Right atrium auricular region (tissue), 2 donors: Measurements from ENCODE around the gene SASH1. TPM values are rescaled to one million over a fixed set of nuclear protein-coding genes. Genes with fewer than 3 reads are reported as not detected.
A peak's percentile ranks its signal among the peaks of the same experiment; 100 is the strongest.
"Not testable (repeated sequence)": the region's sequence is repeated elsewhere in the genome, so short reads cannot be mapped to it uniquely, and the experiment has no call there.

Experiments used
- DNase-seq: peaks from one replicate; pipeline ENCODE4 v3.0.0-alpha.2; 2019; ENCODE audit warnings: low spot score
- H3K27ac ChIP-seq, 2 donors: fragments of 200-600 bp; sonication (generic); 1 replicate in 1 of 2; 2 replicates in 1 of 2; pipeline ENCODE4 v1.5.1; 2016 to 2019
- H3K27me3 ChIP-seq, 2 donors: fragments of 200-600 bp; sonication (generic); one replicate each; pipeline versions ENCODE4 v1.5.1 to v1.6.0; 2017 to 2019
- H3K36me3 ChIP-seq: fragments of 200-600 bp; sonication (generic); one replicate; pipeline ENCODE4 v1.5.1; 2016
- H3K4me1 ChIP-seq, 2 donors: fragments of 200-600 bp; sonication (generic); one replicate each; pipeline versions ENCODE4 v1.5.1 to v1.6.0; 2017 to 2019
- H3K4me3 ChIP-seq, 2 donors: fragments of 200-600 bp; sonication (generic); 1 replicate in 1 of 2; 2 replicates in 1 of 2; pipeline ENCODE4 v1.5.1; 2017 to 2019; ENCODE audit warnings: mild to moderate bottlenecking in 1 of 2, moderate library complexity in 1 of 2
- H3K9me3 ChIP-seq, 2 donors: fragments of 200-600 bp; sonication (generic); one replicate each; pipeline ENCODE4 v1.5.1; 2019
- total RNA-seq, 2 donors: library from RNA; depleted of rRNA; stranded (reverse); fragments of >200 nt; gene quantifications; one replicate each; pipeline ENCODE4 v1.1.0, GENCODE V29; 2016
- TF ChIP-seq, protein P1 (sequence below), 2 donors: fragments of 200-600 bp; sonication (generic); IDR thresholded peaks; one replicate each; pipeline ENCODE4 v1.5.1; 2019; ENCODE audit warnings: antibody characterized with exemption in 2 of 2

The SASH1 gene
- total RNA-seq, 2 donors from 2014 or later = 39.0 to 42.3 TPM

DNA sequence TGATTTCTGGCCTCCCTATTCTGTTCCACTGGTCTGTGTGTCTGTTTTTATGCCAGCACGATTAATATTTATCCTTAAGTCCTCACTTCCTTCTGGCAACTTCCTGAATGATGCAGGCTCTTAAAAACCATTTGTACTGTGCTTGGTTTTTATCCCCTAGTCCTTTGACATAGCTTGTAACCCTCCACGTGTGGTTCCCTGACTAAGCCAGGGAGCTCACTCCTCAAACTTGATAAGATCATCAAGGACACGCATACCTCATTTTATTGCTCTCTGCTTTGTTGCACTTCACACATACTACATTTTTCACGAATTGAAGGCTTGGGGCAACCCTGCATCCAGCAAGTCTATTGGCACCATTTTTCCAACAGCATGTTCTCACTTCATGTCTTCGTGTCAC, 237.8 kb downstream of the SASH1 start:
- peaks cover 0 to 19% of the 10 kb centered on the region in 2 donors for H3K9me3 ChIP-seq
- no peak for DNase-seq
- no peaks in the 10 kb centered on the region for H3K27me3 ChIP-seq
- TF ChIP-seq, protein P1, sequence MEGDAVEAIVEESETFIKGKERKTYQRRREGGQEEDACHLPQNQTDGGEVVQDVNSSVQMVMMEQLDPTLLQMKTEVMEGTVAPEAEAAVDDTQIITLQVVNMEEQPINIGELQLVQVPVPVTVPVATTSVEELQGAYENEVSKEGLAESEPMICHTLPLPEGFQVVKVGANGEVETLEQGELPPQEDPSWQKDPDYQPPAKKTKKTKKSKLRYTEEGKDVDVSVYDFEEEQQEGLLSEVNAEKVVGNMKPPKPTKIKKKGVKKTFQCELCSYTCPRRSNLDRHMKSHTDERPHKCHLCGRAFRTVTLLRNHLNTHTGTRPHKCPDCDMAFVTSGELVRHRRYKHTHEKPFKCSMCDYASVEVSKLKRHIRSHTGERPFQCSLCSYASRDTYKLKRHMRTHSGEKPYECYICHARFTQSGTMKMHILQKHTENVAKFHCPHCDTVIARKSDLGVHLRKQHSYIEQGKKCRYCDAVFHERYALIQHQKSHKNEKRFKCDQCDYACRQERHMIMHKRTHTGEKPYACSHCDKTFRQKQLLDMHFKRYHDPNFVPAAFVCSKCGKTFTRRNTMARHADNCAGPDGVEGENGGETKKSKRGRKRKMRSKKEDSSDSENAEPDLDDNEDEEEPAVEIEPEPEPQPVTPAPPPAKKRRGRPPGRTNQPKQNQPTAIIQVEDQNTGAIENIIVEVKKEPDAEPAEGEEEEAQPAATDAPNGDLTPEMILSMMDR (IDR thresholded peaks at IDR 0.05) = no peak
- no peak overlapping the region for H3K27ac ChIP-seq
- H3K36me3 ChIP-seq = no peaks in the 10 kb centered on the region
- H3K4me1 ChIP-seq = no peaks in the 10 kb centered on the region
- H3K4me3 ChIP-seq = no peak overlapping the region

- no peak for DNase-seq
- Histone ChIP-seq H3K4me1 (no peaks in the 10 kb centered on the region), H3K36me3 (no peaks in the 10 kb centered on the region), H3K4me3 (no peak overlapping the region), H3K9me3 (peaks cover 0 to 26% of the 10 kb centered on the region in 2 donors), H3K27me3 (no peaks in the 10 kb centered on the region), H3K27ac (no peak overlapping the region)
- TF ChIP-seq, protein P1 (IDR thresholded peaks at IDR 0.05) = no peak
Measured at GRCh38 chr6:148583631-148584030, 241.0 kb downstream of the SASH1 start.

DNA sequence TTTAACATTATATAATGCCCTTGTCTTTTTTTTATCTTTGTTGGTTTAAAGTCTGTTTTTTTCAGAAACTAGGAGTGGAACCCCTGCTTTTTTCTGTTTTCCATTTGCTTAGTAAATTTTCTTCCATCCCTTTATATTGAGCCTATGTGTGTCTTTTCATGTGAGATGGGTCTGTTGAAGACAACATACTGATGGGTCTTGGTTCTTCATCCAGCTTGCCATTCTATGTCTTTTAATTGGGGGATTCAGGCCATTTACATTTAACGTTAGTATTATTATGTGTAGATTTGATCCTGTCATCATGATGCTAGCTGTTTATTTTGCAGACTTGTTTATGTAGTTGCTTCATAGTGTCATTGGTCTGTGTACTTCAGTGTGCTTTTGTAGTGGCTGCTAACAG, 243.0 kb downstream of the SASH1 start:
- H3K9me3 ChIP-seq = peaks cover 0 to 35% of the 10 kb centered on the region in 2 donors
- not testable (repeated sequence) for H3K27me3 ChIP-seq, DNase-seq, H3K4me1 ChIP-seq, H3K36me3 ChIP-seq, H3K4me3 ChIP-seq, H3K27ac ChIP-seq

DNA sequence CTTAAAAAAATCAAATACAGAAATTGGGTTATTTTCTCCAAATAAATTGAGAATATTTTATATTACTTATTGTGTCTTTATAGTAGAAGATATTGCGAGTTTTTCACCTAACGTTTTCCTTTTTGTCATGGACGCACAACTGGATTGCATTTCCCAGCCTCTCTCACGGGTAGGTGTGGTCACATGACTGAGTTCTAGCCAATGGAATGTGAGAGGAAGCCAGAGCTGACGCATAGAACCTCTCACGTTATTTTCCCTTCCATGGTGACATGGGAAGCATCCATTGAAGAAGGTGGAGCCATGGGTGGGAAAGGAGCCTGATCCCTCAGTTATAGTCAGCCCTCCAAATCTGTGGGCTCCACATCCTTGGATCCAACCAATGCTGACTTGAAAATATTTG, 248.2 kb downstream of the SASH1 start:
- Histone ChIP-seq H3K27me3 (no peaks in the 10 kb centered on the region), H3K27ac (no peak overlapping the region), H3K9me3 (peaks cover 0 to 15% of the 10 kb centered on the region in 2 donors), H3K4me3 (no peak overlapping the region), H3K4me1 (peaks cover 0 to 14% of the 10 kb centered on the region in 2 donors), H3K36me3 (no peaks in the 10 kb centered on the region)
- TF ChIP-seq, protein P1 (IDR thresholded peaks at IDR 0.05) = no peak
- no peak for DNase-seq

GRCh38 chr6:148591656-148592055, 249.0 kb downstream of the SASH1 start:
- DNase-seq = no peak
- no peaks in the 10 kb centered on the region for H3K27me3 ChIP-seq
- H3K36me3 ChIP-seq = no peaks in the 10 kb centered on the region
- TF ChIP-seq, protein P1 (IDR thresholded peaks at IDR 0.05) = no peak
- peaks cover 0 to 9% of the 10 kb centered on the region in 2 donors for H3K9me3 ChIP-seq
- H3K4me1 ChIP-seq = peaks cover 0 to 14% of the 10 kb centered on the region in 2 donors
- H3K27ac ChIP-seq = no peak overlapping the region
- no peak overlapping the region for H3K4me3 ChIP-seq

DNA sequence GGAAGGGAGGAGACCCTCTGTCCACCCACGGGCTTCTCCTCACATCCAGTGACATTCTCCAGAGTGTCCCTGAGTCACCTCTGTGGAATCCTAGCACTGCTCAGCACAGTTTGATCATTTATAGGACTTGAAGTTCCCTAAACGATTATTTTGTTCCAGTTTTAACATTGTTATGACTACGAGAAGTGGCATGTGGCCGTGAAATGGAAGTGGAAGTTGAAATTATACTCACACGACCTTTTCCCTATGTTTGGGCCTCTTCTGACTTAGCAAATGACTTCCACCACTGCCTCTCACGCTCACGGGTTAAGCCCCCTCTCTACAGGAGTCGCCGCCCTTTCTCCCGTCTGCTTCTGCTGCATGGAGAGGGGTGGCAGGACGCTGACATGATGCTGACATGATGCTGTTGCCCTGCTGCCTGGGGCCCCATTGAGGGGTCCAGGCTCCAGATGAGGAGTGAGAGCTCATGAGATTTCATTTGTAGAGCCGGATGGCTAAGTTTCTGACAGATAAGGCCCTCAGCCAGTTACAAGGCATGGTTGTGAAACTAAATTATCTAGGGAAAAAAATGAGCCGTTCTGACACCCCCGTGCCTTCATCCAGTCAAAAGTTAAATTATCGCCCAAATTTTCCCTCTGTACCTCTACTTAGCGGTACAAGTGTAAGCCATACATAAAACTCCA, 250.6 kb downstream of the SASH1 start:
- Histone ChIP-seq H3K27me3 (no peaks in the 10 kb centered on the region), H3K27ac (peak overlapping the region; percentile 40 to 68), H3K4me3 (no peak overlapping the region), H3K36me3 (no peaks in the 10 kb centered on the region), H3K4me1 (peaks cover 0 to 19% of the 10 kb centered on the region in 2 donors), H3K9me3 (peaks cover 0 to 9% of the 10 kb centered on the region in 2 donors)
- TF ChIP-seq, protein P1 (IDR thresholded peaks at IDR 0.05) = no peak
- DNase-seq = no peak
